SK-N-SH treated with all-trans-retinoic acid at 6 μM for 48 hours (cell line): ENCODE data around the gene KCNB1.

Source experiments
- ATAC-seq: fragments of 200-7000 bp; cut with Tn5 transposase; 3 replicates; pipeline ENCODE4 v1.9.1; 2020; ENCODE audit warnings: mild to moderate bottlenecking, moderate library complexity
- BACH2 ChIP-seq: fragments of 250-450 bp; sonication (Bioruptor Pico); IDR thresholded peaks from 2 replicates; pipeline ENCODE4 v1.9.0; 2021; ENCODE audit warnings: mild to moderate bottlenecking, borderline replicate concordance
- CREB5 ChIP-seq: fragments of 250-450 bp; sonication (Bioruptor Pico); IDR thresholded peaks from 2 replicates; pipeline ENCODE4 v1.5.1; 2020; ENCODE audit warnings: low read depth, mild to moderate bottlenecking, moderate library complexity
- CSDC2 ChIP-seq: fragments of 250-450 bp; sonication (Bioruptor Pico); IDR thresholded peaks from 2 replicates; pipeline ENCODE4 v1.5.0; 2020; ENCODE audit warnings: mild to moderate bottlenecking, moderate library complexity
- ESRRG ChIP-seq: fragments of 250-450 bp; sonication (Bioruptor Pico); IDR thresholded peaks from 2 replicates; pipeline ENCODE4 v1.6.1; 2021; ENCODE audit warnings: mild to moderate bottlenecking
- GLIS3 ChIP-seq: fragments of 250-450 bp; sonication (Bioruptor Pico); IDR thresholded peaks from 2 replicates; pipeline ENCODE4 v1.5.0; 2020; ENCODE audit warnings: mild to moderate bottlenecking, moderate library complexity
- ISL1 ChIP-seq: fragments of 250-450 bp; sonication (Bioruptor Pico); IDR thresholded peaks from 2 replicates; pipeline ENCODE4 v2.1.2; 2022; ENCODE audit warnings: mild to moderate bottlenecking, moderate library complexity
- OSR1 ChIP-seq: fragments of 250-450 bp; sonication (Bioruptor Pico); IDR thresholded peaks from 2 replicates; pipeline ENCODE4 v1.8.0; 2022; ENCODE audit warnings: moderate library complexity, mild to moderate bottlenecking, inconsistent platforms
- PATZ1 ChIP-seq: fragments of 250-450 bp; sonication (Bioruptor Pico); IDR thresholded peaks from 2 replicates; pipeline ENCODE4 v1.8.0; 2020; ENCODE audit warnings: mild to moderate bottlenecking, moderate library complexity, borderline replicate concordance
- POU6F1 ChIP-seq: fragments of 250-450 bp; sonication (Bioruptor Pico); IDR thresholded peaks from 2 replicates; pipeline ENCODE4 v1.8.0; 2021; ENCODE audit warnings: low read depth, mild to moderate bottlenecking, moderate library complexity, borderline replicate concordance
- PPARA ChIP-seq: fragments of 250-450 bp; sonication (Bioruptor Pico); IDR thresholded peaks from 2 replicates; pipeline ENCODE4 v1.5.0; 2020; ENCODE audit warnings: mild to moderate bottlenecking, borderline replicate concordance
- RARB ChIP-seq: fragments of 250-450 bp; sonication (Bioruptor Pico); IDR thresholded peaks from 2 replicates; pipeline ENCODE4 v1.8.0; 2021; ENCODE audit warnings: mild to moderate bottlenecking, moderate library complexity
- SNAI2 ChIP-seq: fragments of 250-450 bp; sonication (Bioruptor Pico); IDR thresholded peaks from 2 replicates; pipeline ENCODE4 v1.5.0; 2020; ENCODE audit warnings: mild to moderate bottlenecking, moderate library complexity
- TCF4 ChIP-seq: fragments of 250-450 bp; sonication (Bioruptor Pico); IDR thresholded peaks from 2 replicates; pipeline ENCODE4 v1.8.0; 2021; ENCODE audit warnings: mild to moderate bottlenecking, moderate library complexity, borderline replicate concordance
- TOX ChIP-seq: fragments of 250-450 bp; sonication (Bioruptor Pico); IDR thresholded peaks from 2 replicates; pipeline ENCODE4 v1.8.0; 2021; ENCODE audit warnings: mild to moderate bottlenecking, moderate library complexity, borderline replicate concordance
- TSHZ2 ChIP-seq: fragments of 250-450 bp; sonication (Bioruptor Pico); IDR thresholded peaks from 2 replicates; pipeline ENCODE4 v1.5.0; 2020; ENCODE audit warnings: mild to moderate bottlenecking, moderate library complexity
- ZFP3 ChIP-seq: fragments of 250-450 bp; sonication (Bioruptor Pico); IDR thresholded peaks from 2 replicates; pipeline ENCODE4 v1.5.0; 2020; ENCODE audit warnings: mild to moderate bottlenecking, moderate library complexity
- ZFP30 ChIP-seq: fragments of 450-650 bp; formaldehyde crosslinking; IDR thresholded peaks from 2 replicates; pipeline ENCODE4 v1.5.0; 2022; ENCODE audit warnings: mild to moderate bottlenecking, moderate library complexity
- ZNF565 ChIP-seq: fragments of 450-650 bp; formaldehyde crosslinking; conservative IDR thresholded peaks from 2 replicates; pipeline ENCODE4 v1.5.0; 2020; ENCODE audit warnings: low read depth, mild to moderate bottlenecking, moderate library complexity
- ZNF70 ChIP-seq: fragments of 450-650 bp; formaldehyde crosslinking; IDR thresholded peaks from 2 replicates; pipeline ENCODE4 v1.5.0; 2020; ENCODE audit warnings: mild to moderate bottlenecking, moderate library complexity
- ZNF8 ChIP-seq: fragments of 450-650 bp; formaldehyde crosslinking; IDR thresholded peaks from 2 replicates; pipeline ENCODE4 v1.5.0; 2020; ENCODE audit warnings: mild to moderate bottlenecking, moderate library complexity

KCNB1 gene

GRCh38 chr20:49418809-49419208 lies 63.7 kb downstream of the KCNB1 start (continued):
- TF ChIP-seq PATZ1 (CRISPR knock-in tag) (no peak), PPARA (CRISPR knock-in tag) (no peak), CREB5 (CRISPR knock-in tag) (no peak)

- ATAC-seq: no peak
- TF ChIP-seq ESRRG (CRISPR knock-in tag) (no peak), TOX (CRISPR knock-in tag) (no peak), ISL1 (CRISPR knock-in tag) (no peak), RARB (CRISPR knock-in tag) (no peak), ZNF8 (CRISPR knock-in tag) (no peak), GLIS3 (no peak), CSDC2 (CRISPR knock-in tag) (no peak), CREB5 (CRISPR knock-in tag) (no peak), ZFP3 (CRISPR knock-in tag) (no peak), ZNF70 (CRISPR knock-in tag) (no peak), ZNF565 (CRISPR knock-in tag) (no peak), BACH2 (CRISPR knock-in tag) (no peak), ZFP30 (no peak), OSR1 (CRISPR knock-in tag) (no peak), TSHZ2 (CRISPR knock-in tag) (no peak), SNAI2 (CRISPR knock-in tag) (no peak), POU6F1 (no peak)
These were observed 64.5 kb downstream of the KCNB1 start for GRCh38 chr20:49417843-49418555.

GRCh38 chr20:49415668-49416044 lies 66.8 kb downstream of the KCNB1 start:
- TF ChIP-seq ISL1 (CRISPR knock-in tag): no peak
- TF ChIP-seq TCF4 (CRISPR knock-in tag): no peak
- no peak for ATAC-seq
